Endothelial cell of umbilical vein (primary cell): ENCODE data around the gene KRT83. TPM values are rescaled to one million over a fixed set of nuclear protein-coding genes. Genes with fewer than 3 reads are reported as not detected.

ENCODE experiments used
- BruUV-seq: library from RNA; stranded (reverse); fragments of 400-500 nt; replicated peaks from 2 replicates; lab custom pipeline; 2021; lab: Mats Ljungman, UMichigan
- CTCF ChIA-PET: fragments of 300-600, 350-600 bp; sonication (Branson Sonifier 250); formaldehyde crosslinking; loops from one replicate; lab custom pipeline; 2021; ENCODE audit warnings: antibody characterized with exemption, inconsistent platforms; lab: Charles Lee
- POLR2A ChIA-PET: fragments of 300-600, 350-600 bp; sonication (Branson Sonifier 250); formaldehyde crosslinking; loops from one replicate; lab custom pipeline; 2021; ENCODE audit warnings: antibody characterized with exemption, inconsistent platforms; lab: Charles Lee
- DNase-seq: peaks from one replicate; pipeline ENCODE4 v3.0.0-alpha.2; 2011; ENCODE audit warnings: low read depth, low spot score
- FAIRE-seq: peaks from 2 replicates; lab custom pipeline; 2011; peaks lifted over from hg19 to GRCh38; lab: Jason Lieb, UNC
- H2AFZ ChIP-seq: 2 replicates; pipeline ENCODE4 v1.6.0; 2012; ENCODE audit warnings: low read depth, low read length, control low read depth, inconsistent platforms
- H3K27ac ChIP-seq: 2 replicates; pipeline ENCODE4 v1.5.1; 2011; ENCODE audit warnings: low read depth, mild to moderate bottlenecking, control low read depth, low read length, moderate library complexity; ENCODE audit not compliant: insufficient read depth
- H3K27me3 ChIP-seq, 2 experiments: 2 replicates each; pipeline versions ENCODE4 v1.6.0 to v1.6.1; 2011; ENCODE audit warnings: low read length in 2 of 2, mixed read lengths in 1 of 2; ENCODE audit not compliant: control insufficient read depth in 2 of 2, insufficient read depth in 2 of 2
- H3K36me3 ChIP-seq, 2 experiments: 2 replicates in 1 of 2; 3 replicates in 1 of 2; pipeline ENCODE4 v1.5.1; 2011; ENCODE audit warnings: low read length in 2 of 2, mild to moderate bottlenecking in 1 of 2, moderate library complexity in 1 of 2; ENCODE audit not compliant: control insufficient read depth in 2 of 2, insufficient read depth in 2 of 2; ENCODE audit errors: extremely low read depth in 1 of 2
- H3K4me1 ChIP-seq: 3 replicates; pipeline ENCODE4 v1.5.1; 2011; ENCODE audit warnings: mild to moderate bottlenecking, low read length; ENCODE audit not compliant: control insufficient read depth, insufficient read depth; ENCODE audit errors: extremely low read depth
- H3K4me2 ChIP-seq: 2 replicates; pipeline ENCODE4 v1.6.1; 2011; ENCODE audit warnings: low read length, control low read depth, mixed read lengths; ENCODE audit not compliant: insufficient read depth
- H3K4me3 ChIP-seq, 3 experiments: fragments of 200-600 bp in 1 of 3; sonication (generic), shearing (Covaris generic) in 1 of 3; replicated peaks in 1 of 3; 2 replicates each; pipeline ENCODE4 v1.5.1; 2011 to 2016; ENCODE audit warnings: control low read depth in 3 of 3, low read length in 3 of 3, mild to moderate bottlenecking in 2 of 3, inconsistent platforms in 1 of 3, low read depth in 1 of 3, moderate library complexity in 1 of 3; ENCODE audit not compliant: insufficient read depth in 1 of 3
- H3K79me2 ChIP-seq: 2 replicates; pipeline ENCODE4 v1.6.0; 2012; ENCODE audit warnings: low read length, inconsistent platforms; ENCODE audit not compliant: control insufficient read depth, insufficient read depth
- H3K9ac ChIP-seq: replicated peaks from 2 replicates; pipeline ENCODE3; 2011; ENCODE audit warnings: low read length, control low read depth; ENCODE audit not compliant: insufficient read depth; ENCODE audit errors: extremely low read depth
- H3K9me1 ChIP-seq: replicated peaks from 3 replicates; pipeline ENCODE4 v1.6.0; 2011; ENCODE audit warnings: mild to moderate bottlenecking, low read length; ENCODE audit not compliant: control insufficient read depth, insufficient read depth; ENCODE audit errors: extremely low read depth
- H3K9me3 ChIP-seq: replicated peaks from 2 replicates; pipeline ENCODE4 v1.5.1; 2012; ENCODE audit warnings: low read length, inconsistent platforms; ENCODE audit not compliant: control insufficient read depth, insufficient read depth
- H4K20me1 ChIP-seq: replicated peaks from 2 replicates; pipeline ENCODE3; 2011; ENCODE audit warnings: mild to moderate bottlenecking, low read length; ENCODE audit not compliant: control insufficient read depth, insufficient read depth; ENCODE audit errors: extremely low read depth
- CTCF ChIP-seq, 2 donors: IDR thresholded peaks; 1 replicate in 1 of 2; 2 replicates in 1 of 2; pipeline ENCODE4 v1.5.1; 2011; ENCODE audit warnings: low read length in 2 of 2, mild to moderate bottlenecking in 2 of 2, moderate library complexity in 2 of 2, control low read depth in 1 of 2, inconsistent platforms in 1 of 2, low read depth in 1 of 2; ENCODE audit not compliant: insufficient read depth in 1 of 2; ENCODE audit errors: extremely low read depth in 1 of 2
- EZH2 ChIP-seq: IDR thresholded peaks from 2 replicates; pipeline ENCODE4 v1.6.1; 2012; ENCODE audit warnings: borderline replicate concordance, low read depth, mild to moderate bottlenecking, moderate library complexity, low read length, inconsistent platforms; ENCODE audit not compliant: severe bottlenecking
- FOS ChIP-seq: IDR thresholded peaks from 2 replicates; pipeline ENCODE4 v1.6.1; 2011; ENCODE audit warnings: mild to moderate bottlenecking, low read length, moderate library complexity, borderline replicate concordance; ENCODE audit not compliant: insufficient read depth
- GATA2 ChIP-seq: IDR thresholded peaks from 2 replicates; pipeline ENCODE4 v1.7.0; 2011; ENCODE audit warnings: low read depth, mild to moderate bottlenecking, moderate library complexity, mixed read lengths, low read length; ENCODE audit not compliant: insufficient read length, insufficient read depth
- JUN ChIP-seq: IDR thresholded peaks from 2 replicates; pipeline ENCODE4 v1.6.1; 2011; ENCODE audit warnings: borderline replicate concordance, low read depth; ENCODE audit not compliant: insufficient read length, insufficient read depth
- MYC ChIP-seq: IDR thresholded peaks from one replicate; pipeline ENCODE4 v1.6.1; 2011; ENCODE audit warnings: mild to moderate bottlenecking, low read depth, low read length
- POLR2A ChIP-seq: IDR thresholded peaks from 2 replicates; pipeline ENCODE4 v1.6.1; 2012; ENCODE audit warnings: low read depth, mild to moderate bottlenecking, control low read depth, low read length
- POLR2AphosphoS5 ChIP-seq: IDR thresholded peaks from 2 replicates; pipeline ENCODE4 v1.6.1; 2012; ENCODE audit warnings: low read depth, mild to moderate bottlenecking, control low read depth, low read length, moderate library complexity; ENCODE audit not compliant: insufficient read depth
- dilution Hi-C: fragments of 300-500 bp; cut with MboI; formaldehyde crosslinking; loops from one replicate; pipeline ENCODE4 v1.15.0; 2019; ENCODE audit warnings: low sequenced_read_pairs; ENCODE audit not compliant: extremely low pct_ligation_motif_present
- intact Hi-C: fragments of 100-400 bp; cut with micrococcal nuclease; formaldehyde crosslinking; loops from one replicate; pipeline ENCODE4 v1.10.0; 2022
- polyA plus RNA-seq, 4 experiments: library from polyadenylated mRNA; depleted of rRNA in 3 of 4; stranded (reverse) in 3 of 4; unstranded in 1 of 4; fragments of >200 nt; gene quantifications; 2 replicates each; pipeline versions ENCODE4 v1.2.1 to v1.2.3, GENCODE V29; 2011 to 2012; ENCODE audit warnings: missing spikeins in 1 of 4
- total RNA-seq: library from RNA; stranded (reverse); gene quantifications from 2 replicates; pipeline ENCODE4 v1.2.3, GENCODE V29; 2021
- TF ChIP-seq, protein P1 (sequence below): IDR thresholded peaks from 2 replicates; pipeline ENCODE4 v1.6.1; 2011; ENCODE audit not compliant: insufficient read depth, insufficient read length

KRT83 gene
- total and polyA plus RNA-seq, 2 donors (not counting 3 experiments of a cell fraction or from before 2014, with no cell fraction given) = not detected

DNA sequence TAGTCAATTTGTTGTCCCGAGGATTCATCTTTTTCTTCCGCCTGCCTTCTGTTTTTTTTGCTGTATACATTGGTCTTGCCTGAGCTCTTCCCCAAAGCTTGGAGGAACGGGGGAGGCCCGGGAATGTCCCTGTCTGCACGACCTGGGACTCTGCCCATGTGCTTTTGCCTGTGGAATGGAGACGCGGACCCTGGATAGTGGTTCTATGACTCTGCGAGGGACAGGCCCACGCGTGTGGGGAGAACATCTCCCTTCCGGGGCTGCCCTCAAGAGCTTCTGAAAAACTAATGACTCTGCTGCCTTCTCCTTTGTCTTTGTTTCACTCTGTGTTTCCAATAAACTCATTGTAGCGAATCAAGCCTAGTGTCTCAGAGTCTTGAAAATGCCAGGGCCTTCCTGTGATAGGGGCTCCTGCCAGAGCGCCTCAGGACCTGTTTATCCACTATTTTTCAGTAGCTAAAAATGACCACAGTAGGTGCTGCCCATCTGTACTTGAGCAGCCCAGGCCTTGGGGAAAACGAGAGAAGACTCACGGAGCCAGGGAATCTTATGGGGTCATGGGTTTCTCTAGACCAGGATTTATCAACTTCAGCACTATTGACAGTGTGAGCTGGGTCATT is 12.3 kb downstream of the KRT83 start:
- no peak overlapping the region for H3K4me2 ChIP-seq
- no peak overlapping the region for H3K27ac ChIP-seq
- no peaks in the 10 kb centered on the region for H4K20me1 ChIP-seq
- no peak overlapping the region for H3K4me3 ChIP-seq
- H3K9me3 ChIP-seq = no peaks in the 10 kb centered on the region
- no peaks in the 10 kb centered on the region for H3K4me1 ChIP-seq
- no peak for FAIRE-seq
- H2AFZ ChIP-seq = no peak overlapping the region
- no peak for DNase-seq
- TF ChIP-seq MYC (no peak), POLR2AphosphoS5 (no peak), EZH2 (no peak), POLR2A (no peak), FOS (no peak), CTCF (IDR thresholded peaks at IDR 0.05; ENCODE audit: extremely low read depth in 1 of 2, insufficient read depth in 1 of 2, low read depth in 1 of 2, low read length in 2 of 2) (no peak), GATA2 (no peak), JUN (no peak)
- TF ChIP-seq, protein P1, sequence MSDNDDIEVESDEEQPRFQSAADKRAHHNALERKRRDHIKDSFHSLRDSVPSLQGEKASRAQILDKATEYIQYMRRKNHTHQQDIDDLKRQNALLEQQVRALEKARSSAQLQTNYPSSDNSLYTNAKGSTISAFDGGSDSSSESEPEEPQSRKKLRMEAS = no peak
- ChIA-PET CTCF (interaction anchor here (0.8 to 2.2 kb wide), 5 partner anchors 10 to 152 kb away, joined by 3 to 5 read pairs (median 5); no protein-coding TSS in a partner anchor), POLR2A (no interaction called here)
- no peaks in the 10 kb centered on the region for H3K36me3 ChIP-seq
- intact Hi-C loops (no loop called here), dilution Hi-C loops (no loop called here)
- BruUV-seq = no TSS peak
- H3K9me1 ChIP-seq = no peaks in the 10 kb centered on the region
- peaks cover 62 to 64% of the 10 kb centered on the region in 2 experiments for H3K27me3 ChIP-seq
- no peaks in the 10 kb centered on the region for H3K79me2 ChIP-seq
- no peak overlapping the region for H3K9ac ChIP-seq
